ENCODE measurements around the gene MTM1. TPM values are rescaled to one million over a fixed set of nuclear protein-coding genes. Genes with fewer than 3 reads are reported as not detected.

Gene MTM1
- total RNA-seq, 1 experiment from 2014 or later: 15.5 TPM

DNA sequence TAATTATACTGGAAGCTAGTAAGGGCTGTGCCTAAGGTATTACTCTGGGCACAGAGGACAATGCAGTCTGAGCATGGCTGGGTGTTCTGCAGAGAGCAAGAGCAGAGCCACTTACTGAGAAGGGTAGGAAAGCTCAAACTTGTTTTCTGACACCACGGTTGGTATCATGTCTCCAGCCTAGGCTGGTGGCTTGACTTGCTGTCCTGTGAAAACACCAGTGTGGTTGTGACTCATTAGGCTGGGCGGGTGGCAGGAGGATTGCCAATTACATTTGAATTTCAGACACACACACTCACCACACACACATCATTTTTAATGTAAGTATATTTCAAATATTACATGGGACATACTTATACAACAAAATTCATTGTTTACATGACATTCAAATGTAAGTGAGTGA, 19.7 kb upstream of the MTM1 start:
- DNase-seq (ENCODE audit: low read depth): peak; percentile 81

DNA sequence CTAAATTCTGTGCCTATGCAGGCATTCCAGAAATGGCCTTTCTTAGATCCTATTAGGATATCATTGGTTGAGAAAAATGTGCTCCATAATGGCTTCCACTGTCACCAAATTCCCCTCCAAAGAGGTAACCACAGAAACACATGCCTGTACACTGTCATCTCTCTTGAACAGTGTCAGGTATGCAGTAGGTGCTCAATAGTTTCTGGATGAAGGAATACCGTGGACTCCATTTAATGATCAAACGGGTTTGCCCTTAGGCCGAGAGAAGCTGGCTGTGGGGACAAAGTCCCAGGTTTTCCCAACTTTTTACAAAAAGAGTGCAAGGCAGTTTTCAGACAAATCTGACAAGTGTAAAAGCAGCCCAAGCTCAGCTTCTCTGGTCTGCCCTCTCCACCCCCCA, 16.5 kb upstream of the MTM1 start:
- DNase-seq (ENCODE audit: low read depth): no peak

DNA sequence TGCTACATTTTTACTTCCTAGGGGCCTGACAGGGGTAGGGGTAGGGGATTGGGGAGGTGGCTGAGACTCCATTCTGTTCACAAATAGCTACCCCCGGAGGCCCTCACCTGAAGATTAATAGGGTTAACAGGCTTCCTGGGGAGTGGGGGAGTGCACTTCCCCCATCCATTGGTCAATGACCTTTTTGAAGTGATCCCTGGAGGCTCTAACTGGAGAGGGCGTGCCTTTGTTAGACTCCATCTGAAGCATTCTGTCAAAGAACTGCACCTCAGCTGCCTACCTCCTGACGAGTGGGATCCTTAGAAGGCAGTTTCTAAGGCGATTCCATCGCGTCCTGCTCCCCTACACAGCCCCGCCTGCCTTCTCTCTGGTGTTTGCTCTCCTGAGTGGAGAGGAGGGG, 10.0 kb upstream of the MTM1 start:
- DNase-seq (ENCODE audit: low read depth): no peak

GRCh38 chrX:150564838-150565237, 3.6 kb upstream of the MTM1 start:
- no peak for DNase-seq (ENCODE audit: low read depth)

DNA sequence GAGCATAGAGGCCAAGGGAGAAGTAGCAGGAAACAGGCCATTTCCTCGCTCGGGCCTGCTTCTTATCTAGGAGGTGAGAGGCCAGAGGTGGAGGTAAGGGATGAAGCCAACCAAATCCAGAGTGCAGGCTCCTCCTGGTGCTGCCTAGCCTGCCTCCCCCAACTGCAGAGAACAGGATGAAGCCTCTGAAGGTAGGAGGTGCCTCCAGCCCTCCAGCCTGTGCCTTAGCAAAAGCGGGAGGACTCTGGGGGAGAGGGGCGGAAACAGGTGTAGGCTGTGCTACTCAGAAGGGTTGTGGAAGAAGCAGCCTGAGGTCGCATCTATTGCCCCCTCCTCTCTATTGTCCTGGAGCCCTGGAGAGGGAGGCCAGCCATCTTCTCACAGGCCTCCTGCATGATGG, 2.9 kb upstream of the MTM1 start:
- DNase-seq (ENCODE audit: low read depth): no peak

DNA sequence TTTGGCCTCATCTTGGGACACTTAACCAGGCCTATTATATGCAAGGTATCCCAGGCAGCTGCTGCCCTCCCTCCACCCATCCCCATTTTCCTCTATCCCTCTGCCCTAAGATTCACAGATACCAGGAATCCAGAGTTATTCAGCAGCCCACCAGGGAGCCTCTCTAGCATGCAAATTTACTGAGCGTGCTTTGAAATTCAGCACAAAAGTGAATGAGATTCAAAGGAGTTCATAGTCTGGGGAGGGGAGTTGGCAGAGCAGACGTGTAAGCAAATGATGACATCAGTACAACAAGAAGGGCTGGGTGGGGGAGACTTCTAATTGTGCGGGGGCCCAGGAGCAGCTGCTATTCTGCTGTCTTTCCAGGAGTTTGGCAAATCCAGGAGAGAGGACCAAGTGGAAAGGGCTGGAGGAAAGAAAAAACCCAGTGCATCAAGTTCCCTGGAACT, 1.7 kb upstream of the MTM1 start:
- peak; percentile 9 for DNase-seq (ENCODE audit: low read depth)

- DNase-seq (ENCODE audit: low read depth): no peak
Measured at GRCh38 chrX:150567645-150568319, 639 bp upstream of the MTM1 start.

DNA sequence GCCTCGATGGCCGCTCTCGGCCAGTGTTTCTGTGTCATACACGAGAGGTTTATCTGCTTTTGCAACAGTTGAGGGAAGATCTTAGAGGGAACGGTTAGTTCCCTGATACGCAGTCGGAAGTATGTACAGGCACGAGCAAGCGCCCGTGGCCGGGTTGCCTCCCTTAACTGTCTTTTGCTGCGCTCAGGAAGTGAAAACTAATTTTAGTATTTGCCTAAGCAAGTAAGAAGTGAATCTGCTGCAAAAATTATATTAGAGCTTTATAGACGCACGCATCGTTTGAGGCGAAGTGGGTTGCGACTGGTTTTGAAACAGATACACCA, 695 bp downstream of the MTM1 start:
- DNase-seq (ENCODE audit: low read depth): peak; percentile 50

DNA sequence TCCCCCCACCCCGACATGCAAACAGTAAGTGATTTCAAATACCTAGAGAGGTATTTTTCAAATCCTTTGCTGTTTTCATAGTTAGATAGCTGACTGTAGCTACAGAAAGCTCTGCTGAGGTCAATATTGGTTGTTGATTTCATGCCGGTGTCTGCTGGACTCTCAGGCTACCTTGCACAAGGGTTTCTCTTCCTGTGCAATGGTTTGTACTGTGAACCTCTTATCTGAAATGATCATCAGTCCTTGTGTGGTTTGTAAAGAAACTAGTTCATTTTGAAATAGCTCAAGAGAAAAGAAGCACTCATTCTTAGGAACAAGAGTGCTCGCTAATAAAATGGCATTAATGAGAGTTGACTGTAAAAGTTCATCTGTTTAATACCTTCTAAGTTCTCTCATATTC, 2.1 kb downstream of the MTM1 start:
- DNase-seq (ENCODE audit: low read depth): peak; percentile 26

DNA sequence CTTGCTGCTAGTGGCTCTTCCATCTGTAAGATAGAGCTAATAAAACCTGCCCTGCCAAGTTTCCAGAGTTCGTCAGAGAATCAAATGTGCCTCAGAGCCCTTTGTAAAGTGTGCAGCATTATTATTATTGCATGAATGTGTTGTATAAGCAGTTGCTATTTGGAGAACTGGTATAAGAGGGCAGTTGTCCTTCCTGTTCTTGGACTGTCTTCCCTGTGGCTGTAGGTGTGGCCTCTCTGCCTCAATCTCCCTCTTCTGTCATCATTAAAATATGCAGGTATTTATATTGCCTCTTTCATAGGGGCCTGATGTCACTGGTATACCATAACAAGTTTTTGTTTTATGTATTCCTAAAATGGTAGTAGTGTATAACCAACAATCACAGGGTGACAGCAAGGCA, 3.8 kb downstream of the MTM1 start:
- DNase-seq (ENCODE audit: low read depth): no peak

DNA sequence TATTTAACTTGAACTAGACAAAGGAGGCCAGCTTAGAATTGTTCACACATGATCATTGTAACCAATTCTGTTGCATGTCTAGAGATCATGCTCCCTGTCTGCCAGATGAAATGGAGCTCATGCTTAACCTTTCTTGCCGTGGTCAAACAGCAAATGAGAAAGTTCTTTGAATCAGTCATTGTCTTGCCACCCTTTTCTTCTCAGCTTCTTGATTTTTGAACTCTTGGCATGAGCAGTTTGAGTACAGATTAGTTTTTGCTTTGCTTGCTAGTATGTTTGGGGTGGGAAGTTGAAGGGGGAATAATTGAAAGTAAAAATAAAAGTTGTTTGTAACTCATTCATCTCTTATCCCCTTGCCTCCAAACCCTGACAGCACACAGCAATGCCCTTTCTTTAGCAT, 4.7 kb downstream of the MTM1 start:
- DNase-seq (ENCODE audit: low read depth): no peak

DNA sequence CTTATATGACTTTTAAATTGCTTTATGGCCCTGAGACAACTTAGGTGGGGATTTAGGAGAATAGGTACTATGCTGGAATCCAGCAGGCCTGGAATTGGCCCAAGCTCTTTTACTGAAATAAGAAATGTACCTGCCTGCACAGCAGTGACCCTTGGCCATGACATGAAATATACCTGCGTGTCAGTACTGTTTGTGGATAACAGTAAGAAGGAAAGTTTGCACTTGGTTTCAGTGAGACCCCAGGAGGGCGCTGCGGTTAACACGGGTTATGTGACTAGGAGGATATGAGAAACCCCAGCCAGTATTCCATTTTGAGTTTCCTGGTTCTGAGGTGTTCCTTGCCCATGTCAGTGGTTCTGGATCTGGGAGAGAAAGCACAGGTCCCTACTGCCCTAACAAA, 5.3 kb downstream of the MTM1 start:
- no peak for DNase-seq (ENCODE audit: low read depth)

DNA sequence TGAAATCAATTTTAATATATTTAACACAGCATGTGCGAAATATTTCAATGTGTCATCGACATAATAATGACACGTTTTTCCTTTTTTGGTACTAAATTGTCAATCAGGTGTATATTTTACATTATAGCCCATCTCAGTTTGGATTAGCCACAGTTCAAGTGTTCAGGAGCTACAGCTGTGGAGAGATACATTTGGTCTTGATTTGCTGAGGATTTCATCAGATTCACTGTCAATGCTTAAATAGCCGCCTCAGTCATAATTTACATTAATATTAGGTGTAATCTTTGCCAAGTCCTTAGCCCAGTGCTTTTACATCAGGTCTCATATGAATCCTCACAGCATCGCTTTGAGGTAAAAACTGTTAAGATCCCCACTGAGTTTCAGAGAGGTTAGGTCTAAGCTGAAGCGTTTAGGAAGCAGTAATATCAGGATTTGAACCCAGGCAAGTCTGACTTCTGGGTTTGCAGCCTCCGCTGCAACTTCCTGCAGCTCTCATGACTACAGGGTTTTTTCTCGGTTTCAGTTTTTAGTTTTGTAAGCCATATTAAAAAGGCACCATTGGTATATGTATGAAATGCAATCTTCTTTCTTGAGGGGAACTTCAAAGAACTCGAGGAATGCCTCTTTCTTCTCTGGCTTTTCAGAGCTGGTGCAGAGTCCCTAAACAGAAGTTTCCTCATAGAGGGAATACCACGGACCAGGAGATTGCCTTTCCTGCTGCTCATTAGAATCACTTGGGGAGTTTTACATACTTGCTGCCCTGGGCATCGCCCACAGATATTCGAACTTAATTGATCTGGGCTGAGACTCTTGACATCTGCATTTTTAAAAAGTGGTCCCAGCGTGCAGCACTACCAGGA, 6.4 kb downstream of the MTM1 start:
- no peak for DNase-seq (ENCODE audit: low read depth)

DNA sequence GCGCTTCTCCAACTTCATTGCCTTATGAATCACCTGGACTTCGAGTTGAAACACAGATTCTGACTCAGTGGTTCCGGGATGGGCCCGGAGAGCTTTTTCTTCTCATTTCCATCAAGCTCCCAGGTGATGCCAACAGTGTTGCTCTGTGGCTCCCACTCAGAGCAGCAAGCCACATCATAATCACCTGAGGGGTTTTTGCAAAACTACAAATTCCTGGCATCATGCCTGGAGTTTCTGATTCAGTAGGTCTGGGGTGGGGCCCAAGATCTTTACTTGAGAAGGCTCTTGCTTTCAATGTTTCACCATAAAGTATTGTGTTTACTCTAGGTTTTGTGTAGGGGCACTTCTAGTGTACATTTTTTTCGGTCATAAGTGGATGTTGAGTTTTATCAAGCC, 7.0 kb downstream of the MTM1 start:
- DNase-seq (ENCODE audit: low read depth): peak; percentile 94

- DNase-seq (ENCODE audit: low read depth): no peak
Measured at GRCh38 chrX:150577174-150577573, 8.8 kb downstream of the MTM1 start.

DNA sequence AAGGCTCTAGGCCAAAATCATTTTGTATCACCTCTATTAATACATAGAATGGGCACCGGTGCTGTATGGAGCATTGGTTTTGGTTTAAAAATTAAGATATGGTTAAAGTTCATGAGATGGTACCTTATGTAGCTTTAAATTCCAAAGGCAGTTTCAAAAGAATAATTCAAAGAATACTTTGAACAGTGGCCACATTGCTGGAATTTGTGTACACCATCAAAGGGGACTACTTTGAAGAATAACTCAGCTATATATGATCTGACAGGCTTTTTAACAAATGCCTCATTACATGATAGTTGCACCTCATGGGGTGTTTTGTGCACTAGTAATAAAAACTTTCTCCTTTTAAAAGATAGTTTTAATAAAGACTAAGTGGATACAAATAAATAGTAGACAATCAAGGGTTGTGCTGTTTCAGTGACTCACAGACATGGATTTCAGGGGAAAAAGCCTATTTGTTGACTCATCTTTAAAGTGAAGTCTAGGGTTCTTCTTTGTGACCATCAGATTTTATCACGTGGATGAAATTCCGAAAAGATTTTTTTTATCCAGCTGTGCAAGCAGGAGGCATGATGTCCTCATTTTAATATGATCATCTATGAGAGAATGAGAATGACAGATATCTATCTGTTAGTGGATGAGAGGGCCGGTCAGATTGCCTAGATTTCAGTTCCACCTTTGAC, 12.8 kb downstream of the MTM1 start:
- DNase-seq (ENCODE audit: low read depth): peak; percentile 89

DNA sequence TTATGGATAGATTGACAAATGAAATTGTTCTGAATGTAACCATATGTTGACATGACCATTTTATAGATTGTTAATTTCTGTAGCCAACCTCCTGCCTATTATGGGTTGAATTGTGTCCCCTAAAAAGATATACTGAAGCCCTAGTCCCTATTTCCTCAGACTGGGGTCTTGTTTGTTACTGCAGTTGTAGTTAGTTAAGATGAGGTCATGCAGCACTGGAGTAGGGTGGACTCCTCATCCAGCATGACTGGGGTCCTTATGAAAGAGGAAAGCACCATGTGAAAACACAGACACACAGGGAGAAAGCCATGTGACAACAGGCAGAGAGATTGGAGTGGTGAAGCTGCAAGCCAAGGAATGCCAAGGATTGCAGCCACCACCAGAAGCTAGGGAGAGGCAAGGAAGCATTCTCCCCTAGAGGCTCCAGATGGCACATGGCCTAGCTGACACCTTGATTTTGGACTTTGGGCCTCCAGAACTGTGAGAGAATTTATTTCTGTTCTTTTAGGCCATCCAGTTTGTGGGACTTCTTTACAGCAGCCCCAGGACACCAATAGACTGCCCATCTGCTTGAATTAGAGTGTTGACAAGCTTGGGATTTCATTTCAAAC, 14.0 kb downstream of the MTM1 start:
- peak; percentile 21 for DNase-seq (ENCODE audit: low read depth)

GRCh38 chrX:150587585-150588503, 19.4 kb downstream of the MTM1 start:
- peak; percentile 40 for DNase-seq (ENCODE audit: low read depth)

GRCh38 chrX:150594584-150594983, 26.2 kb downstream of the MTM1 start:
- no peak for DNase-seq (ENCODE audit: low read depth)

- DNase-seq (ENCODE audit: low read depth): no peak
Measured at GRCh38 chrX:150599226-150599625, 30.8 kb downstream of the MTM1 start.

DNA sequence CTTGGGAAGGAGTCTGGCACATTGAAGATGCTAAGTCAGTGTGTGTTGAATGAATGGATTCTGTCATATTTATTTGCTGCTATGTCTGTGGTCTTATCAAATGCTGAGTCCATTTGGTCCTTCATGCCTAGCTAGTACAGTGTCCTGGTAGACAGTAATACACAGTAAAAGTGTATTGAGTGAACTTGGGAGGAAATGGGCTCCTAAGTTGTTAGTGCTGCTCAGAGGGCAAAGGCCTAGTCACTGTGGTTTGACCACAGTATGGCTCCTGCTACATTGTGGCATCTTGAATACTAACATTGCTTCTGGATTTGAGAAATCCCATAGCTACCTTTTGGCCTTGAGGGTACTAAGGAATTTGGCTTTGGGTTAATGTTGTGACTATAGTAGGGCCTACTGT, 33.9 kb downstream of the MTM1 start:
- peak; percentile 32 for DNase-seq (ENCODE audit: low read depth)
